ENCODE results near the gene ZSWIM4.

- TF ChIP-seq, protein P1, sequence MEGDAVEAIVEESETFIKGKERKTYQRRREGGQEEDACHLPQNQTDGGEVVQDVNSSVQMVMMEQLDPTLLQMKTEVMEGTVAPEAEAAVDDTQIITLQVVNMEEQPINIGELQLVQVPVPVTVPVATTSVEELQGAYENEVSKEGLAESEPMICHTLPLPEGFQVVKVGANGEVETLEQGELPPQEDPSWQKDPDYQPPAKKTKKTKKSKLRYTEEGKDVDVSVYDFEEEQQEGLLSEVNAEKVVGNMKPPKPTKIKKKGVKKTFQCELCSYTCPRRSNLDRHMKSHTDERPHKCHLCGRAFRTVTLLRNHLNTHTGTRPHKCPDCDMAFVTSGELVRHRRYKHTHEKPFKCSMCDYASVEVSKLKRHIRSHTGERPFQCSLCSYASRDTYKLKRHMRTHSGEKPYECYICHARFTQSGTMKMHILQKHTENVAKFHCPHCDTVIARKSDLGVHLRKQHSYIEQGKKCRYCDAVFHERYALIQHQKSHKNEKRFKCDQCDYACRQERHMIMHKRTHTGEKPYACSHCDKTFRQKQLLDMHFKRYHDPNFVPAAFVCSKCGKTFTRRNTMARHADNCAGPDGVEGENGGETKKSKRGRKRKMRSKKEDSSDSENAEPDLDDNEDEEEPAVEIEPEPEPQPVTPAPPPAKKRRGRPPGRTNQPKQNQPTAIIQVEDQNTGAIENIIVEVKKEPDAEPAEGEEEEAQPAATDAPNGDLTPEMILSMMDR (IDR thresholded peaks at IDR 0.05; ENCODE audit: poor library complexity, severe bottlenecking), result no peak
- no peak for TF ChIP-seq EP300 (conservative IDR thresholded peaks at IDR 0.05; ENCODE audit: poor library complexity, severe bottlenecking)
- TF ChIP-seq, protein P2, sequence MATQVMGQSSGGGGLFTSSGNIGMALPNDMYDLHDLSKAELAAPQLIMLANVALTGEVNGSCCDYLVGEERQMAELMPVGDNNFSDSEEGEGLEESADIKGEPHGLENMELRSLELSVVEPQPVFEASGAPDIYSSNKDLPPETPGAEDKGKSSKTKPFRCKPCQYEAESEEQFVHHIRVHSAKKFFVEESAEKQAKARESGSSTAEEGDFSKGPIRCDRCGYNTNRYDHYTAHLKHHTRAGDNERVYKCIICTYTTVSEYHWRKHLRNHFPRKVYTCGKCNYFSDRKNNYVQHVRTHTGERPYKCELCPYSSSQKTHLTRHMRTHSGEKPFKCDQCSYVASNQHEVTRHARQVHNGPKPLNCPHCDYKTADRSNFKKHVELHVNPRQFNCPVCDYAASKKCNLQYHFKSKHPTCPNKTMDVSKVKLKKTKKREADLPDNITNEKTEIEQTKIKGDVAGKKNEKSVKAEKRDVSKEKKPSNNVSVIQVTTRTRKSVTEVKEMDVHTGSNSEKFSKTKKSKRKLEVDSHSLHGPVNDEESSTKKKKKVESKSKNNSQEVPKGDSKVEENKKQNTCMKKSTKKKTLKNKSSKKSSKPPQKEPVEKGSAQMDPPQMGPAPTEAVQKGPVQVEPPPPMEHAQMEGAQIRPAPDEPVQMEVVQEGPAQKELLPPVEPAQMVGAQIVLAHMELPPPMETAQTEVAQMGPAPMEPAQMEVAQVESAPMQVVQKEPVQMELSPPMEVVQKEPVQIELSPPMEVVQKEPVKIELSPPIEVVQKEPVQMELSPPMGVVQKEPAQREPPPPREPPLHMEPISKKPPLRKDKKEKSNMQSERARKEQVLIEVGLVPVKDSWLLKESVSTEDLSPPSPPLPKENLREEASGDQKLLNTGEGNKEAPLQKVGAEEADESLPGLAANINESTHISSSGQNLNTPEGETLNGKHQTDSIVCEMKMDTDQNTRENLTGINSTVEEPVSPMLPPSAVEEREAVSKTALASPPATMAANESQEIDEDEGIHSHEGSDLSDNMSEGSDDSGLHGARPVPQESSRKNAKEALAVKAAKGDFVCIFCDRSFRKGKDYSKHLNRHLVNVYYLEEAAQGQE (IDR thresholded peaks at IDR 0.05; ENCODE audit: borderline replicate concordance), result no peak
- TF ChIP-seq SMC3 (conservative IDR thresholded peaks at IDR 0.05; ENCODE audit: poor library complexity), result no peak
- TF ChIP-seq POLR2AphosphoS5 (IDR thresholded peaks at IDR 0.05), result no peak
- no peak for TF ChIP-seq EZH2 (IDR thresholded peaks at IDR 0.05; ENCODE audit: borderline replicate concordance, insufficient read depth, low read length, poor library complexity, severe bottlenecking)
- no peak for TF ChIP-seq MXI1 (conservative IDR thresholded peaks at IDR 0.05; ENCODE audit: poor library complexity, severe bottlenecking)
- TF ChIP-seq TAF1 (IDR thresholded peaks at IDR 0.05; ENCODE audit: low read depth), result no peak
- TF ChIP-seq RAD21 (conservative IDR thresholded peaks at IDR 0.05), result no peak
Measured at GRCh38 chr19:13838435-13839129, 43.3 kb downstream of the ZSWIM4 start.

Measured in neural cell (in vitro differentiated cells).